CD8-positive, alpha-beta memory T cell (primary cell): ENCODE data around the gene REM1. TPM values are rescaled to one million over a fixed set of nuclear protein-coding genes. Genes with fewer than 3 reads are reported as not detected.

Source experiments
- CTCF ChIA-PET: fragments of 350-600 bp; sonication (Branson Sonifier 250); formaldehyde crosslinking; loops from one replicate; lab custom pipeline; 2021; ENCODE audit warnings: antibody characterized with exemption; lab: Charles Lee
- POLR2A ChIA-PET: fragments of 350-600 bp; sonication (Branson Sonifier 250); formaldehyde crosslinking; loops from one replicate; lab custom pipeline; 2021; ENCODE audit warnings: antibody characterized with exemption; lab: Charles Lee
- DNase-seq, 5 donors: peaks; one replicate each; pipeline versions ENCODE4 v3.0.0 to v3.0.0-alpha.2; 2020 to 2022; ENCODE audit warnings: mixed read lengths in 1 of 5
- H3K27ac ChIP-seq: one replicate; pipeline ENCODE4 v1.7.0; 2013; ENCODE audit warnings: low read depth, mild to moderate bottlenecking, low read length, moderate library complexity
- H3K27me3 ChIP-seq: 2 replicates; pipeline ENCODE4 v1.7.0; 2013; ENCODE audit warnings: low read length, mild to moderate bottlenecking; ENCODE audit not compliant: insufficient read depth, poor library complexity, severe bottlenecking
- H3K36me3 ChIP-seq: 2 replicates; pipeline ENCODE4 v1.7.0; 2013; ENCODE audit warnings: mild to moderate bottlenecking, low read length, moderate library complexity; ENCODE audit not compliant: insufficient read depth
- H3K4me1 ChIP-seq: 2 replicates; pipeline ENCODE4 v1.7.0; 2013; ENCODE audit warnings: mild to moderate bottlenecking, low read length, moderate library complexity; ENCODE audit not compliant: insufficient read depth
- H3K4me3 ChIP-seq: 2 replicates; pipeline ENCODE4 v1.7.0; 2013; ENCODE audit warnings: mild to moderate bottlenecking, low read length
- H3K9me3 ChIP-seq: 2 replicates; pipeline ENCODE4 v1.7.0; 2013; ENCODE audit warnings: mild to moderate bottlenecking, low read length
- H3K27ac Mint-ChIP-seq, 8 donors: one replicate each; pipeline ENCODE4 v1.8.0; 2020 to 2021; ENCODE audit warnings: mixed read lengths in 8 of 8, mild to moderate bottlenecking in 6 of 8, inconsistent platforms in 3 of 8, moderate library complexity in 3 of 8
- H3K27me3 Mint-ChIP-seq, 2 donors: one replicate each; pipeline ENCODE4 v1.8.0; 2020 to 2021; ENCODE audit warnings: mixed read lengths in 2 of 2, mild to moderate bottlenecking in 1 of 2, moderate library complexity in 1 of 2
- H3K36me3 Mint-ChIP-seq, 3 donors: one replicate each; pipeline ENCODE4 v1.8.0; 2020 to 2021; ENCODE audit warnings: mixed read lengths in 3 of 3, inconsistent platforms in 1 of 3, mild to moderate bottlenecking in 1 of 3
- H3K4me1 Mint-ChIP-seq, 3 donors: one replicate each; pipeline ENCODE4 v1.8.0; 2020 to 2021; ENCODE audit warnings: mixed read lengths in 3 of 3, inconsistent platforms in 1 of 3, mild to moderate bottlenecking in 1 of 3
- H3K4me3 Mint-ChIP-seq, 7 donors: one replicate each; pipeline ENCODE4 v1.8.0; 2020 to 2021; ENCODE audit warnings: mixed read lengths in 7 of 7, mild to moderate bottlenecking in 6 of 7, moderate library complexity in 4 of 7, inconsistent platforms in 2 of 7
- H3K9me3 Mint-ChIP-seq, 5 donors: one replicate each; pipeline ENCODE4 v1.8.0; 2020 to 2022; ENCODE audit warnings: mixed read lengths in 5 of 5, mild to moderate bottlenecking in 3 of 5, moderate library complexity in 2 of 5, inconsistent platforms in 1 of 5
- polyA plus RNA-seq: library from polyadenylated mRNA; unstranded; fragments of 300-500 nt; fragmentation: Illumina TruSeq; gene quantifications from one replicate; pipeline ENCODE4 v1.2.3, GENCODE V29; 2021
- total RNA-seq, 2 experiments: library from RNA; stranded (reverse); gene quantifications; one replicate each; pipeline ENCODE4 v1.2.3, GENCODE V29; 2021

Gene REM1
- total and polyA plus RNA-seq, 3 experiments from 2014 or later: not detected

GRCh38 chr20:31508517-31509244, 33.6 kb downstream of the REM1 start:
- DNase-seq: no peak
- no peak overlapping the region for H3K27ac Mint-ChIP-seq
- CTCF ChIA-PET: interaction anchor here (2.1 kb wide), 1 partner anchor 104 kb away, joined by 9 read pairs; no protein-coding TSS in a partner anchor

GRCh38 chr20:31514154-31515071, 39.3 kb downstream of the REM1 start, which contains the start of gene HM13:
Gene HM13 (plus strand): TSS chr20:31514442. CDS start chr20:31514552, 110 bp downstream.
- H3K9me3 ChIP-seq: no peaks in the 10 kb centered on the region
- Mint-ChIP-seq H3K27ac (peak within 1 kb of the TSS in 7 of 8 donors; percentile 66 to 94 (median 91)), H3K9me3 (no peaks in the 10 kb centered on the region), H3K36me3 (peaks cover 0 to 7% (median 2%) of the 10 kb centered on the region in 3 donors), H3K4me3 (peak within 1 kb of the TSS in 2 of 7 donors; percentile 57 to 83), H3K27me3 (peaks cover 0 to 3% of the 10 kb centered on the region in 2 donors), H3K4me1 (peaks cover 10 to 13% (median 13%) of the 10 kb centered on the region in 3 donors)
- peak; percentile 85 to 93 (median 86) for DNase-seq
- H3K4me3 ChIP-seq: peak within 1 kb of the TSS; percentile 98
- ChIA-PET CTCF (interaction anchor here (0.7 to 1.7 kb wide), 5 partner anchors 12 to 160 kb away, joined by 3 to 11 read pairs (median 6); no protein-coding TSS in a partner anchor), POLR2A (interaction anchor here (0.5 kb wide), 1 partner anchor 59 kb away, joined by 8 read pairs; no protein-coding TSS in a partner anchor)
- H3K27me3 ChIP-seq: no peaks in the 10 kb centered on the region
- H3K4me1 ChIP-seq: peaks cover 39% of the 10 kb centered on the region
- peaks cover 8% of the 10 kb centered on the region for H3K36me3 ChIP-seq
- peak within 1 kb of the TSS; percentile 91 for H3K27ac ChIP-seq

More at GRCh38 chr20:31508517-31509244, 33.6 kb downstream of the REM1 start:
- no peaks in the 10 kb centered on the region for H3K9me3 ChIP-seq
- peaks cover 0 to 5% (median 0%) of the 10 kb centered on the region in 3 donors for H3K36me3 Mint-ChIP-seq
- no peak overlapping the region for H3K27ac ChIP-seq
- no peaks in the 10 kb centered on the region for H3K36me3 ChIP-seq
- H3K4me3 Mint-ChIP-seq: no peak overlapping the region
- peaks cover 3 to 6% (median 3%) of the 10 kb centered on the region in 3 donors for H3K4me1 Mint-ChIP-seq
- no peaks in the 10 kb centered on the region for H3K4me1 ChIP-seq
- peaks cover 0 to 3% (median 0%) of the 10 kb centered on the region in 5 donors for H3K9me3 Mint-ChIP-seq
- H3K4me3 ChIP-seq: no peak overlapping the region
- H3K27me3 Mint-ChIP-seq: peaks cover 16 to 22% of the 10 kb centered on the region in 2 donors
- POLR2A ChIA-PET: no interaction called here
- H3K27me3 ChIP-seq: no peaks in the 10 kb centered on the region

GRCh38 chr20:31515072-31515774, 40.1 kb downstream of the REM1 start:
- Mint-ChIP-seq H3K27me3 (peaks cover 0 to 2% of the 10 kb centered on the region in 2 donors), H3K4me1 (peaks cover 13 to 21% (median 21%) of the 10 kb centered on the region in 3 donors), H3K27ac (no peak overlapping the region), H3K4me3 (no peak overlapping the region), H3K9me3 (no peaks in the 10 kb centered on the region), H3K36me3 (peaks cover 0 to 12% (median 2%) of the 10 kb centered on the region in 3 donors)
- peaks cover 39% of the 10 kb centered on the region for H3K4me1 ChIP-seq
- no peaks in the 10 kb centered on the region for H3K9me3 ChIP-seq
- POLR2A ChIA-PET: interaction anchor here (0.5 kb wide), 1 partner anchor 58 kb away, joined by 8 read pairs; no protein-coding TSS in a partner anchor
- peaks cover 8% of the 10 kb centered on the region for H3K36me3 ChIP-seq
- peak overlapping the region; percentile 91 for H3K27ac ChIP-seq
- H3K27me3 ChIP-seq: no peaks in the 10 kb centered on the region
- H3K4me3 ChIP-seq: peak overlapping the region; percentile 98
- DNase-seq: no peak
- CTCF ChIA-PET: interaction anchor here (0.9 kb wide), 1 partner anchor 54 kb away, joined by 3 read pairs; no protein-coding TSS in a partner anchor

GRCh38 chr20:31515775-31516107, 40.7 kb downstream of the REM1 start:
- no peaks in the 10 kb centered on the region for H3K9me3 ChIP-seq
- Mint-ChIP-seq H3K9me3 (no peaks in the 10 kb centered on the region), H3K36me3 (peaks cover 0 to 15% (median 2%) of the 10 kb centered on the region in 3 donors), H3K4me3 (no peak overlapping the region), H3K27ac (no peak overlapping the region), H3K4me1 (peaks cover 18 to 26% (median 26%) of the 10 kb centered on the region in 3 donors), H3K27me3 (no peaks in the 10 kb centered on the region)
- ChIA-PET POLR2A (no interaction called here), CTCF (interaction anchor here (0.9 to 1.5 kb wide), 3 partner anchors 13 to 97 kb away, joined by 3 to 6 read pairs (median 4); no protein-coding TSS in a partner anchor)
- peak overlapping the region; percentile 98 for H3K4me3 ChIP-seq
- H3K27me3 ChIP-seq: no peaks in the 10 kb centered on the region
- H3K4me1 ChIP-seq: peaks cover 42% of the 10 kb centered on the region
- peaks cover 8% of the 10 kb centered on the region for H3K36me3 ChIP-seq
- H3K27ac ChIP-seq: peak overlapping the region; percentile 91
- no peak for DNase-seq

GRCh38 chr20:31516166-31516565, 41.1 kb downstream of the REM1 start:
- no peaks in the 10 kb centered on the region for H3K27me3 ChIP-seq
- H3K4me1 ChIP-seq: peaks cover 44% of the 10 kb centered on the region
- H3K4me3 ChIP-seq: peak overlapping the region; percentile 98
- no peak overlapping the region for H3K27ac Mint-ChIP-seq
- H3K4me3 Mint-ChIP-seq: no peak overlapping the region
- H3K36me3 ChIP-seq: peaks cover 8% of the 10 kb centered on the region
- H3K9me3 Mint-ChIP-seq: no peaks in the 10 kb centered on the region
- no peaks in the 10 kb centered on the region for H3K27me3 Mint-ChIP-seq
- ChIA-PET CTCF (interaction anchor here (0.9 to 1.5 kb wide), 3 partner anchors 13 to 97 kb away, joined by 3 to 6 read pairs (median 4); no protein-coding TSS in a partner anchor), POLR2A (no interaction called here)
- peaks cover 0 to 19% (median 2%) of the 10 kb centered on the region in 3 donors for H3K36me3 Mint-ChIP-seq
- DNase-seq: no peak
- peaks cover 19 to 31% (median 30%) of the 10 kb centered on the region in 3 donors for H3K4me1 Mint-ChIP-seq
- no peaks in the 10 kb centered on the region for H3K9me3 ChIP-seq
- H3K27ac ChIP-seq: peak overlapping the region; percentile 91

- H3K27ac Mint-ChIP-seq: no peak overlapping the region
- ChIA-PET CTCF (interaction anchor here (1.1 to 1.5 kb wide), 2 partner anchors 14 to 96 kb away, joined by 4 to 6 read pairs; no protein-coding TSS in a partner anchor), POLR2A (no interaction called here)
- H3K4me3 ChIP-seq: peak overlapping the region; percentile 98
- no peak overlapping the region for H3K4me3 Mint-ChIP-seq
- DNase-seq: no peak
- H3K27me3 Mint-ChIP-seq: no peaks in the 10 kb centered on the region
- H3K4me1 ChIP-seq: peaks cover 44% of the 10 kb centered on the region
- H3K9me3 Mint-ChIP-seq: no peaks in the 10 kb centered on the region
- H3K27ac ChIP-seq: peak overlapping the region; percentile 91
- peaks cover 0 to 21% (median 2%) of the 10 kb centered on the region in 3 donors for H3K36me3 Mint-ChIP-seq
- H3K36me3 ChIP-seq: peaks cover 8% of the 10 kb centered on the region
- H3K9me3 ChIP-seq: no peaks in the 10 kb centered on the region
- H3K4me1 Mint-ChIP-seq: peaks cover 19 to 33% (median 33%) of the 10 kb centered on the region in 3 donors
- H3K27me3 ChIP-seq: no peaks in the 10 kb centered on the region
Measured at GRCh38 chr20:31516651-31517050, 41.6 kb downstream of the REM1 start.

- no peak for DNase-seq
- Histone ChIP-seq H3K27ac (no peak overlapping the region), H3K9me3 (no peaks in the 10 kb centered on the region), H3K27me3 (no peaks in the 10 kb centered on the region), H3K36me3 (peaks cover 8% of the 10 kb centered on the region), H3K4me3 (no peak overlapping the region), H3K4me1 (peaks cover 44% of the 10 kb centered on the region)
- H3K4me1 Mint-ChIP-seq: peaks cover 19 to 39% (median 39%) of the 10 kb centered on the region in 3 donors
- ChIA-PET POLR2A (no interaction called here), CTCF (no interaction called here)
- H3K36me3 Mint-ChIP-seq: peaks cover 0 to 26% (median 2%) of the 10 kb centered on the region in 3 donors
- no peak overlapping the region for H3K4me3 Mint-ChIP-seq
- no peaks in the 10 kb centered on the region for H3K27me3 Mint-ChIP-seq
- H3K27ac Mint-ChIP-seq: no peak overlapping the region
- no peaks in the 10 kb centered on the region for H3K9me3 Mint-ChIP-seq
Measured at GRCh38 chr20:31517373-31517772, 42.3 kb downstream of the REM1 start.
